Activated CD8-positive, alpha-beta memory T cell treated with anti-CD3 and anti-CD28 coated beads, Interleukin-2, amount 10 ng/mL, durations not matched to agents 7 days and 5 days (primary cell): ENCODE results near the gene PPCS. TPM values are rescaled to one million over a fixed set of nuclear protein-coding genes. Genes with fewer than 3 reads are reported as not detected.

Experiments used
- ATAC-seq: fragments of 150-1000 bp; cut with Tn5 transposase; one replicate; pipeline ENCODE4 v1.10.0; 2021; ENCODE audit warnings: moderate library complexity
- CTCF ChIA-PET: fragments of 350-600 bp; sonication (Branson Sonifier 250); formaldehyde crosslinking; loops from one replicate; lab custom pipeline; 2021; ENCODE audit warnings: antibody characterized with exemption; lab: Charles Lee
- DNase-seq: peaks from one replicate; pipeline ENCODE4 v3.0.0-alpha.2; 2020
- H3K27ac Mint-ChIP-seq: one replicate; pipeline ENCODE4 v1.8.0; 2021; ENCODE audit warnings: mild to moderate bottlenecking, mixed read lengths
- H3K27me3 Mint-ChIP-seq: one replicate; pipeline ENCODE4 v1.8.0; 2021; ENCODE audit warnings: mixed read lengths
- H3K36me3 Mint-ChIP-seq: one replicate; pipeline ENCODE4 v1.8.0; 2021; ENCODE audit warnings: mild to moderate bottlenecking, mixed read lengths
- H3K4me1 Mint-ChIP-seq: one replicate; pipeline ENCODE4 v1.8.0; 2021; ENCODE audit warnings: mixed read lengths
- H3K4me3 Mint-ChIP-seq: one replicate; pipeline ENCODE4 v1.8.0; 2021; ENCODE audit warnings: mild to moderate bottlenecking, moderate library complexity, mixed read lengths
- H3K9me3 Mint-ChIP-seq: one replicate; pipeline ENCODE4 v1.8.0; 2022; ENCODE audit warnings: low read depth, mixed read lengths
- total RNA-seq, 2 experiments: library from RNA; stranded (reverse); gene quantifications; one replicate each; pipeline ENCODE4 v1.2.3, GENCODE V29; 2021

The PPCS gene
- 10 to 100 TPM; 32.0 to 40.4 TPM for total RNA-seq

DNA sequence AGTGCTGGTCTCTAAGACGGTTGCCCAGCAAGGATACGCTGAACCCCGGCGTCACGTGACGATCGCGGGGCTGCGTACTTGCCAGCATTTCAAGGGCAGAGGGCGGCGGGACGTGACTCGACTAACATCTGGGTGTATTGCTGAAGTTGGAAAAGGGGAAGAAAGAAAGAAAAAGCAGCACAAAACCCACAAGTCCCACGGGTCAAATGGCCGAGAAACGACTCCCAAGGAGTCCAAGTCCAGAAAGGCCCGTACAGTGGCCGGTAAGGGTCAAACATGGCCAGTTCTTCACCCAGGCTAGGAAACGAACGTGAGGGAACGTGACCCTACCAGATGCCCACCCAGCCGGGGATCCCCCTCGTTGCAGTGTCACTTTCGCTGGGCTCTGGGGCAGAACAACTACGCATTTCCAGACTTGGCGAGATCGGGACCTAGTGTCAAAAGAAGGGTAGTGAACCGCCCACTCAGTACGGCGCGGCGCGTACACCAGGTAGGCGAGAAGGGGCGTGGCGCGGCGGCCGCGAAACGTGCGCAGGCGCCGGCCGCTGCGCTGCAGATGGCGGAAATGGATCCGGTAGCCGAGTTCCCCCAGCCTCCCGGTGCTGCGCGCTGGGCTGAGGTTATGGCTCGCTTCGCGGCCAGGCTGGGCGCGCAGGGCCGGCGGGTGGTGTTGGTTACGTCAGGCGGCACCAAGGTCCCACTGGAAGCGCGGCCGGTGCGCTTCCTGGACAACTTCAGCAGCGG lies at the start of gene PPCS, which contains the start of gene ZMYND12:
TSS of gene PPCS (plus strand) at position 534 of the 744 bp plus-strand sequence. CDS start at position 557, 23 bp downstream.
TSS of gene ZMYND12 (minus strand) at position 13 of the 744 bp plus-strand sequence. CDS start 25 bp downstream, outside the sequence.
- DNase-seq (peak; percentile 93), ATAC-seq (peak; percentile 93)
- H3K4me1 Mint-ChIP-seq = peaks cover 32% of the 10 kb centered on the region
- CTCF ChIA-PET = interaction anchor here (1.2 kb wide), 1 partner anchor 282 kb away, joined by 3 read pairs; no protein-coding TSS in a partner anchor
- H3K27ac Mint-ChIP-seq = peak within 1 kb of the TSS; percentile 92
- H3K27me3 Mint-ChIP-seq = no peaks in the 10 kb centered on the region
- peaks cover 33% of the 10 kb centered on the region for H3K36me3 Mint-ChIP-seq
- H3K4me3 Mint-ChIP-seq = peak within 1 kb of the TSS; percentile 79
- H3K9me3 Mint-ChIP-seq = no peaks in the 10 kb centered on the region

DNA sequence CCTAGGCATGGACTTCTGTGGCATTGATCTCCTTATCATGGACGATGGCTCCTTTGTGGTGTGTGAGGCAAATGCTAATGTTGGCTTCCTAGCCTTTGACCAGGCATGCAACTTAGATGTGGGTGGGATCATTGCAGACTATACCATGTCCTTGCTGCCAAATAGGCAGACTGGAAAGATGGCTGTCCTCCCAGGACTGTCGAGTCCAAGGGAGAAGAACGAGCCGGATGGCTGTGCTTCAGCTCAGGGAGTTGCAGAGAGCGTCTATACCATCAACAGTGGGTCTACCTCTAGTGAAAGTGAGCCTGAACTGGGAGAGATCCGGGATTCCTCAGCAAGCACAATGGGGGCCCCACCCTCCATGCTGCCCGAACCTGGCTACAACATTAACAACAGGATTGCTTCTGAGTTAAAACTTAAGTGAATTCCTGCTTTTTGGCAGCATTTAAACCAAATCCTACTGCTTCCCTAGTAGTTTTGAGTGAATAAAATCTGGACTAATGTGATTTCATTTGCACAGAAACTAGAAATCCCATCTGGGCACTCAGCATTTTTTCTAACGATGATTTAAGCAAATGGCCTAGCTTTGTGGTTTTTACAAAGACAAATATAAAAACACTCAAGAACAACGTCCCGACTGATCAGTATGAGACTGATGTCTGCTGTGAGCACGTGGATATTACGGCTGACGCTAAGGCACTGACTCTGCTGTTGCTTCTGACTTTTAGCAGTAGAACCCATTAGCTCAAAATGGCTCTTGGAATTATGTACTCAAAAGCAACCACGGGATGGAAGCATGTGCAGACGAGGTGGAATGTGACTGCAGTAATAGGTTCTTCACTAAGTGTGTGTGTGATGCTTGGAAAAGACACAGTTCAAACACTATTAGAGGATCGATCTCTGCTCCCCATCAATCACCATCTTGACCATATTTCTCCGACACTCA lies 41.5 kb upstream of the PPCS start:
- DNase-seq = no peak
- H3K9me3 Mint-ChIP-seq = no peaks in the 10 kb centered on the region
- H3K4me1 Mint-ChIP-seq = no peaks in the 10 kb centered on the region
- peaks cover 2% of the 10 kb centered on the region for H3K27me3 Mint-ChIP-seq
- CTCF ChIA-PET = no interaction called here
- no peak overlapping the region for H3K27ac Mint-ChIP-seq
- H3K36me3 Mint-ChIP-seq = peaks cover 4% of the 10 kb centered on the region
- ATAC-seq = no peak
- no peak overlapping the region for H3K4me3 Mint-ChIP-seq

DNA sequence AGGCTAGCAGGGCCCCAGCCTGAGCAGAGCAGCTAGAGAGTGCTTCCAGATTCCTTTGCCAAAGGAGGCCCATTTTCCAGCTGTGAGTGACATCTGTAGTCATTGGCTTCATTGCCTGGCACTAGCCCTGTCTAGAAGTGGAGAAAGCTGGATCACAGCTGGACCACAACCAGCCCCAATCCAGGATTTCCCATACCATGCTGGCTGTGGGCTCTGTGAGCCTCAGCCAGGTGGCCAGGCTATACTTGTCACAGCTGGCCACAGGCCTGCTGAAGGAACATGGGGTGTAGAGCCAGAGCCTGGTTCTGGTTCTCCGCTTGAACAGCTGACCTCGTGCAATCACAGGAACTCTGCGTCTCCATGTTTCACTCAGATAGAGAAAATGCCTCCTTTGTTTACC lies 39.2 kb upstream of the PPCS start:
- DNase-seq (no peak), ATAC-seq (no peak)
- no peaks in the 10 kb centered on the region for H3K9me3 Mint-ChIP-seq
- H3K27ac Mint-ChIP-seq = no peak overlapping the region
- H3K4me1 Mint-ChIP-seq = no peaks in the 10 kb centered on the region
- H3K36me3 Mint-ChIP-seq = peaks cover 2% of the 10 kb centered on the region
- H3K27me3 Mint-ChIP-seq = peaks cover 5% of the 10 kb centered on the region
- H3K4me3 Mint-ChIP-seq = no peak overlapping the region
- CTCF ChIA-PET = no interaction called here

DNA sequence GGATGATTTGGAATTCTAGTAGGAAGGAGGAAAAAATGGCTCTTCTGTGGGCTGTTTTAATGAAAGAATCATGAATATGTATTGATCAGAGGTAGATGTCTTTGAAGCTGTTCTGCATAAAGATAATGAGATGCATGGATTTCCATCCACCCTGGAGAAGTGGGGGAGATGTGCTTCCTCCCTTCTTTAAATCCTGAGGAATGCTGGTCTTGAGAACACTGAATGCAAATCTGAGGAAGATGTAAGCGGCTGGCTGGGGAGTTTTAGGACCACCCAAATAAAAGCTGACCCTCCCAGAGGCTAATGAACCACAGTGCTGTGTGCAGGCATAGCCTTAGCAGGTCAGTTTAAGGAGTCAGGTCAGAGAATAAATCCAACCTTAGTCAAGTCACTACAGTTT lies 37.8 kb upstream of the PPCS start:
- no peak overlapping the region for H3K27ac Mint-ChIP-seq

DNA sequence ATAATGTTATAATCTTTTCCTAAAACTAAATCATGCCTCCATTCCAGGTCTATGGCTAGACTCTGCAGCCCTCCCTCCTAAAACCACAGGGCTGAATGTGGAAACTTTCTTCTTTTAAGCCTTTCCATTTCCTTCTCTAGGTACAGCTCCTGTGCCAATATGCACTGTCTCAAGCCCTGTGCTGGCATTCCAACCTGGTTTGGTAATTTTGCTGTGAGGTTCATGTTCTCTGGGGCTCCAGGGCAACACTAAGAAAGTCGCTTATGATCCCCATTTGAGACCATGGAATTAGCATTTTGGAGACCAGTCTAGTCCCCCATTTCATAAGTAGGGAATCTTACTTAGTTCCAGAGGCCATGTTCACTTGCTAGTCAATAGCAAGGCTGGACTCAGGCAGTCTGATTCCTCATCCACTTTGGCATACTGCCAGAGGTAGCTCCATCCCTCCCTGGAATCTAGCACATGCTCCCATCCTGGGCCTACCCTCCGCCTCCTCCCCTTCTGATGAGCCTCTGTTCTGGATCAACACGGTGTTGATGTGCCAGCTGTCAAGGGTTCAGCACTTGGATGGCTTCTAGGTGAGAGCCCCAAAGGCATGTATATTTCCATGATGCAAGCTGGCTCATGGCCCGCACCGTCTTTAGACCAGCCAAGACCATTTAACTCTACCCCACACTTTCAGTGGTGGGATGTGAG lies 37.1 kb upstream of the PPCS start:
- no peaks in the 10 kb centered on the region for H3K9me3 Mint-ChIP-seq
- H3K36me3 Mint-ChIP-seq = peaks cover 2% of the 10 kb centered on the region
- CTCF ChIA-PET = no interaction called here
- H3K27ac Mint-ChIP-seq = no peak overlapping the region
- no peaks in the 10 kb centered on the region for H3K4me1 Mint-ChIP-seq
- no peak for ATAC-seq
- no peak overlapping the region for H3K4me3 Mint-ChIP-seq
- DNase-seq = no peak
- H3K27me3 Mint-ChIP-seq = peaks cover 5% of the 10 kb centered on the region

More for the DNA sequence above, 37.8 kb upstream of the PPCS start:
- CTCF ChIA-PET = no interaction called here
- no peak overlapping the region for H3K4me3 Mint-ChIP-seq
- no peaks in the 10 kb centered on the region for H3K9me3 Mint-ChIP-seq
- H3K4me1 Mint-ChIP-seq = no peaks in the 10 kb centered on the region
- DNase-seq = no peak
- H3K27me3 Mint-ChIP-seq = peaks cover 5% of the 10 kb centered on the region
- H3K36me3 Mint-ChIP-seq = peaks cover 2% of the 10 kb centered on the region
- no peak for ATAC-seq

DNA sequence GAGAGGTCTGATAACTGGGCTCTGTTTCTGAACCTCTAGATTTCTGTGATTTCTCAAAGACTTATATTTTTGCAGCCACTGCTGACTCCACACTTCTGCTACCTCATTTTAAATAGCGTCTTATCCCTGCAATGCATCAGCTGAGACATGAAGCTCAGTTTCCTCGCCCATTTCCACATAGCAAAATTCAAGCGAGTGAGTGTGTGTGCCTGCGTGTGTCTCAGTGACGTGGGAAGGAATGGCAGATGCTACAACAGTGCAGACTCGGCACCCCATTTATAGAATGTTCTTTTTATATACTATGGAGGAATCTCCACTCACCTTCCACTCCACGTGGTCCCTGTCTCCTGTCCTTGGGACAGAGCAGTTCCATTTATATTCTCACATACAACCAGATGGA lies 36.2 kb upstream of the PPCS start:
- Mint-ChIP-seq H3K4me3 (no peak overlapping the region), H3K27ac (no peak overlapping the region), H3K36me3 (no peaks in the 10 kb centered on the region), H3K9me3 (no peaks in the 10 kb centered on the region), H3K27me3 (peaks cover 3% of the 10 kb centered on the region), H3K4me1 (no peaks in the 10 kb centered on the region)
- CTCF ChIA-PET = no interaction called here
- ATAC-seq = no peak
- no peak for DNase-seq

DNA sequence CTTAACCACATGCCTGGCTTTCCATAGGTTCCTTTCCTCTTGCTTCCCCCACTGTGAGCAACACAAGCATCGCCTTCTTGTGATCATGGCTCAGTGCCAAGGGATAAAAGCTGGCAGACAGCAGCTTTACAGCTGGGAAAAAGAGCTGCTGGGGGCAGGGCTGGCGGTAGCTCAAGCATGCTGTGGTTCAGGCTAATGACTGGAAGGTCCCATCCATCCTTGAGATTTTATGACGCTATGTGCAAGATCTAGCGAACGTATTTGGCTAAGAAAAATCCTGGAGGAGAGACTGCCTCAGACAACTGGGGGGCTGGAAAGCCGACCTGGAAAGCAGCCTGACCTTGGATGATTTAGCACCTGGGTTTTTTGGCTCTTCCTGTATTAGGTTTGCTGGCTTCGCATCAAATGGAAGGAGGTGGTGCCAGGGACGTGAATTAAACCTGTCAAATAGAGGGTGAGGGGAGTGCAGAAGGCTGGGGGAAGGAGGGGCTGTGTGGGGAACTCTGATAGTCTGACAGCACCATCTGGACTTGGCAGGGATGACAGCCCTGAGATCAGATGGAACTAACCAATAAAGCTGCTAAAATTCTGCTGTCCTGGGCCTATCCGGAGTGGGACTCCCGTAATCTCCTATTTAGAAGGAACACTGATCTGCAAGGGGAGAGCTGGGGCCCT lies 35.3 kb upstream of the PPCS start:
- Mint-ChIP-seq H3K27ac (no peak overlapping the region), H3K9me3 (no peaks in the 10 kb centered on the region), H3K36me3 (no peaks in the 10 kb centered on the region), H3K4me3 (no peak overlapping the region), H3K4me1 (no peaks in the 10 kb centered on the region), H3K27me3 (peaks cover 3% of the 10 kb centered on the region)
- CTCF ChIA-PET = interaction anchor here (1.5 kb wide), 1 partner anchor 13 kb away, joined by 3 read pairs; no protein-coding TSS in a partner anchor
- ATAC-seq (no peak), DNase-seq (no peak)

DNA sequence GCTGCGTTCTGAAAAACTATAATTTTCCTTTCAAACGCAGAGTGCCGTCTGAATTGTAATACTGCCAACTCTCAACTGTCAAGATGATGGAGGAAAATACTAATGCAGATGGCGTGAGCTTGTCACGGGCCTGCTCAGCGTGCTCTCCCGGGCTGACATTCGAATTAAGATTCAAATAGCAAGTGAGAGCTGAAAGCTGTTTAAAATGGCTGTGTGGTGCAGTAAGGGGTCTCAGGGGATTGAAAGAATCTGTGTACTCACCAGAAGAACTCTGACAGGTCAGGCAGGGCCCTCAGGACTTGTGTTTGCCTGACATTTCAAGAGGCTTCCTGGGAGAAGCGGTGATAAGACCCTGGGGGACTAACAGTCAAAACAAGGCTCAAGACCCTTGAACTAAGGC lies 33.6 kb upstream of the PPCS start:
- Mint-ChIP-seq H3K9me3 (no peaks in the 10 kb centered on the region), H3K4me3 (no peak overlapping the region), H3K27me3 (peaks cover 3% of the 10 kb centered on the region), H3K27ac (no peak overlapping the region), H3K4me1 (no peaks in the 10 kb centered on the region), H3K36me3 (no peaks in the 10 kb centered on the region)
- DNase-seq = no peak
- no peak for ATAC-seq
- CTCF ChIA-PET = interaction anchor here (1.5 kb wide), 1 partner anchor 11 kb away, joined by 3 read pairs; no protein-coding TSS in a partner anchor

DNA sequence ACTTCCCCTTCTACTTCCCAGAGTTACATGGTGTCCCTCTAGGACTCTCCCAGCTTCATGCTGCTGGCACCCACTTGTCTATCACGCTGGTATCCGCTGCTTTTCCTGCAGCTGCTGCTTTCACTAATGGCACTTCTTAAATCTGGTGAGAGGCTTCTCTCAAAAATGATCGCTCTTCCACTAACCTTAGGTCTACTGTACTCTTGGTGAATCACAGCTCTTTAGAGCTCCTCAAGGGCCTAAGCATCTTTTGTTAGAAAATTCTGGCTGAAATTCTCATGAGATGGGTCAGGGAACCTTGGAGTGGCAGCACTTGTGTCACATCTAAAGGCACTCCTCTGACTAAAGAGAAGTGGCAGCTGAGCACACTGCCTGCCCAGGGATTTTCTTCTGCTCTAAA lies 32.7 kb upstream of the PPCS start:
- DNase-seq (no peak), ATAC-seq (no peak)
- Mint-ChIP-seq H3K36me3 (no peaks in the 10 kb centered on the region), H3K4me1 (no peaks in the 10 kb centered on the region), H3K27ac (no peak overlapping the region), H3K9me3 (no peaks in the 10 kb centered on the region), H3K27me3 (peaks cover 3% of the 10 kb centered on the region), H3K4me3 (no peak overlapping the region)
- CTCF ChIA-PET = no interaction called here

DNA sequence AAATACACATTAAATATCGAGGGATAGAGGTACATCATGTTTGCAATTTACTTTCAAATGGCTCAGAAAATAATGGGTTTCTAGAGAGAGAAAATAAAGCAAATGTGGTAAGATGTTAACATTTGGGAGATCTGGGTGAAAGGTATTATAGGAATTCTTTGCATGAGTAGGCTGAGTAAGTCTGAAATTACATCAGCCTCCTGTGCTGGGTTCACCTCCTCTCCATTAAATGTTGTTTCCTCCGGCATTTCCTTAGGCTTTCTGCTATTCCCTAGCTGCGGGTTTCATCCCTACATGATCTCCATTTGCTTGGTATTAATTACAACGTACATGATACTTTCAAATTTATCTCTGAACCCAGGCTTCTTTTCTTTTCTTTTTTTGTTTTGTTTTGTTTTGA lies 32.1 kb upstream of the PPCS start:
- Mint-ChIP-seq H3K27me3 (peaks cover 3% of the 10 kb centered on the region), H3K4me3 (no peak overlapping the region), H3K27ac (no peak overlapping the region), H3K4me1 (no peaks in the 10 kb centered on the region), H3K36me3 (no peaks in the 10 kb centered on the region), H3K9me3 (no peaks in the 10 kb centered on the region)
- no peak for ATAC-seq
- no peak for DNase-seq
- CTCF ChIA-PET = no interaction called here

DNA sequence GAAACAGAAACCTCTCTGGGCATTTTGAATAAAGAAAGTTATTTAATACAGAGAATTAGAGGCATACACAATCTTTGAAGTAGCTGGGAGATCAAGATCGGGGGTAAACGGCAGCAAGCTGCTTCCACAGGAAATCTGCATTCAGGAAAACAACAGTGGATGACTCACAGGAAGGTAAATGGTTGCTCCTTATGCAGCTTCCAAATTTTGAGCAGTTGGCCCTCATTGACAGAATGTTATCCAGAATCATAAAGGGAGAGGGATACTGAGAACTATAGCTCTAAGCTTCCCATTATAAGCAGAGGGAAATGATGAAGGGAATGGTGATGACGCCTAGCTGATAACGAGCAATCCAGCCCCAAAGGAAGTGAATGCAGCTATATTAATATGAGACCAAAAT lies 29.1 kb upstream of the PPCS start:
- no peak overlapping the region for H3K27ac Mint-ChIP-seq

DNA sequence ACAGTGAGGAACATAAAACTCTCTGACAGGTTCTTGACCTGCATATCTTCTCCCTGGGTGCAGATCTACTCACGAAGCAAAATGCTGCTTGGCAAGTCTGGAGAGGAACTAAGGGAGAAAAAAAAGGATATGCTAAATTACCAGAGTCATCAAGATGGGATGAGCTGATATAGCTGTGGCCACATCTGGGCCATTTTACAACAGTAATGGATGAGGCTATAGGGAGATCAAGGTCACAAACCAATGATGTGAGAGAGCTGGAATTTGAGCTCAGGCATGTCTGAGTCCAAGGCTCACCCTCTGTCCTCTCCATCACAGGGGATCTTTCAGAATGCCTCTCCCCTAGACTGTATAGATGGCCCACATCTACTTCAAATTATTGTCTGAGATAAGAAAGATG lies 26.7 kb upstream of the PPCS start:
- CTCF ChIA-PET = no interaction called here
- no peaks in the 10 kb centered on the region for H3K27me3 Mint-ChIP-seq
- no peak for ATAC-seq
- DNase-seq = no peak
- no peaks in the 10 kb centered on the region for H3K4me1 Mint-ChIP-seq
- H3K36me3 Mint-ChIP-seq = no peaks in the 10 kb centered on the region
- H3K4me3 Mint-ChIP-seq = no peak overlapping the region
- H3K27ac Mint-ChIP-seq = no peak overlapping the region
- H3K9me3 Mint-ChIP-seq = no peaks in the 10 kb centered on the region

More for the DNA sequence above, 29.1 kb upstream of the PPCS start:
- CTCF ChIA-PET = no interaction called here
- H3K9me3 Mint-ChIP-seq = no peaks in the 10 kb centered on the region
- H3K36me3 Mint-ChIP-seq = no peaks in the 10 kb centered on the region
- H3K4me3 Mint-ChIP-seq = no peak overlapping the region
- H3K4me1 Mint-ChIP-seq = no peaks in the 10 kb centered on the region
- H3K27me3 Mint-ChIP-seq = no peaks in the 10 kb centered on the region
- ATAC-seq = no peak
- DNase-seq = no peak
